HAP-1 (cell line): ENCODE results near the gene PRC1.
A peak's percentile ranks its signal among the peaks of the same experiment; 100 is the strongest.

Experiments used
- DNase-seq, 2 experiments: peaks; one replicate each; pipeline ENCODE4 v3.0.0-alpha.2; 2016 to 2020; ENCODE audit warnings: low spot score in 2 of 2
- H3K27me3 ChIP-seq: fragments of 250-450 bp; sonication (Bioruptor Pico); 2 replicates; pipeline ENCODE4 v1.5.1; 2020; ENCODE audit warnings: low read depth, mild to moderate bottlenecking, moderate library complexity
- H3K36me3 ChIP-seq: fragments of 250-450 bp; sonication (Bioruptor Pico); replicated peaks from 2 replicates; pipeline ENCODE4 v1.5.1; 2020; ENCODE audit warnings: mild to moderate bottlenecking
- H3K4me1 ChIP-seq: fragments of 250-450 bp; sonication (Bioruptor Pico); 2 replicates; pipeline ENCODE4 v1.5.1; 2020; ENCODE audit warnings: mild to moderate bottlenecking
- H3K4me3 ChIP-seq: fragments of 250-450 bp; sonication (Bioruptor Pico); 2 replicates; pipeline ENCODE4 v1.5.1; 2020; ENCODE audit warnings: mild to moderate bottlenecking, moderate library complexity
- H3K9me3 ChIP-seq: fragments of 250-450 bp; sonication (Bioruptor Pico); 2 replicates; pipeline ENCODE4 v1.5.1; 2020; ENCODE audit warnings: mild to moderate bottlenecking, moderate library complexity
- in situ Hi-C: fragments of 300-500 bp; cut with MboI; formaldehyde crosslinking; loops from 3 replicates; pipeline ENCODE4 v1.14.3; 2020; ENCODE audit warnings: low sequenced_read_pairs, inconsistent platforms, mixed read lengths

PRC1 gene

DNA sequence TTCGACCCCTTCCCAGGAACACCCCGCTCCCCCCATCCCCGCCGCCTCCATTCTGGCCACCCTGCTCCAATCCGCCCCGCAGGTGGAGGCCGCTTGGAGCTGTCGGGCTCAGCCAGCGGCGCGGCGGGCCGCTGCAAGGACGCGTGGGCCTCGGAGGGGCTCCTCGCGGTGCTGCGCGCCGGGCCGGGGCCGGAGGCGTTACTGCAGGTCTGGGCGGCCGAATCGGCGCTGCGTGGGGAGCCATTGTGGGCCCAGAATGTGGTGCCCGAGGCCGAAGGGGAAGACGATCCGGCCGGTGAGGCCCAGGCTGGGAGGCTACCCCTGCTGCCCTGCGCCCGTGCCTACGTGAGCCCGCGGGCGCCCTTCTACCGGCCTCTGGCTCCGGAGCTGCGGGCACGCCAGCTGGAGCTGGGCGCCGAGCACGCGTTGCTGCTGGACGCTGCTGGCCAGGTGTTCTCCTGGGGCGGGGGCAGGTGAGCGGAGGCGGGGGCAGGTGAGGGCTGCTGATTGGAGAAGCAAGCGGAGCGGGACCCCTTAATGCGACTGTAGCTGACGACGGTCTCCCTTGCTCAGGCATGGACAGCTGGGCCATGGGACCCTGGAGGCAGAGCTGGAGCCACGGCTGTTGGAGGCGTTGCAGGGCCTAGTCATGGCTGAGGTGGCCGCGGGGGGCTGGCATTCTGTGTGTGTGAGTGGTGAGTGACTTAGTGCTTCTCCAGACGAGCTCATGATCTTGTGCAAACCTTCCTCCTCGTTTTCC is 37.1 kb downstream of the PRC1 start:
- Histone ChIP-seq H3K4me3 (no peak overlapping the region), H3K9me3 (no peaks in the 10 kb centered on the region), H3K36me3 (peaks cover 57% of the 10 kb centered on the region), H3K4me1 (peaks cover 10% of the 10 kb centered on the region), H3K27me3 (no peaks in the 10 kb centered on the region)
- in situ Hi-C loops, result loop anchor here (5.0 to 25.0 kb wide), 2 partner anchors 35 to 1345 kb away; partner anchors contain the start of gene PRC1
- no peak for DNase-seq

DNA sequence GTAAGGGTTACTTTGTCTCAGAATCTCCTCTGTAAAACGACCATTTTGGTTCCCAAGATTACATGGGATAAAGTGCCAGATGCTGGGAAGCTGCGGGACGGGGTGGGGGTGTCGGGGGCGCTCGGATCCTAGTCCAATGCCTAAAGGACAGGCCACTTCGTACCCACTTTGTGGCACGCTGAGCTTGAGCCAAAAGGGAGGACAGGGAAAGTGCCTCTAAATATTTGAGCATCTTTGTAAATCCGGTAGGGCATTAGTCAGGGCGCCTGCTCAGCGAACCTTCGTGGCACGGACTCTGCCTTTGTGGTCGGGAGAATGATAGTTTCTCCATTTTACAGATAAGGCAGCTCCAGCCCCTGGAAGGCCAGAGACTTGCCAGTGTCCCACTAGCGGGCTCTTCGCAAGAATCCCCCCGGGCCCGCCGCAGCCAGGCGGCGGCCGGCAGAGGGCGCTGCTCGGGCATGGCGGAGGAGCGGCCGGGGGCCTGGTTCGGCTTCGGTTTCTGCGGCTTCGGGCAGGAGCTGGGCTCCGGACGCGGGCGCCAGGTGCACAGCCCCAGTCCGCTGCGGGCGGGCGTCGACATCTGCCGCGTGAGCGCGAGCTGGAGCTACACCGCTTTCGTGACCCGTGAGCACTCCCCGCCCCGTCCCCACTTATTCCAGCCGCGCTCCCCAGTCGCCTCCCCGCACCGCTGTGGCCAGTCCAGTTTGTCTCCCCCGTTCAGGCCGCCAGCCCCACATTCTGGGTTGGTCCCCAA is 37.9 kb downstream of the PRC1 start:
- Histone ChIP-seq H3K4me1 (peaks cover 10% of the 10 kb centered on the region), H3K27me3 (no peaks in the 10 kb centered on the region), H3K9me3 (no peaks in the 10 kb centered on the region), H3K4me3 (peak overlapping the region; percentile 56), H3K36me3 (peaks cover 50% of the 10 kb centered on the region)
- no peak for DNase-seq
- in situ Hi-C loops, result loop anchor here (5.0 to 25.0 kb wide), 2 partner anchors 36 to 1344 kb away; partner anchors contain the start of gene PRC1

GRCh38 chr15:90955624-90956273 is 38.6 kb downstream of the PRC1 start:
- H3K9me3 ChIP-seq, result no peaks in the 10 kb centered on the region
- H3K27me3 ChIP-seq, result no peaks in the 10 kb centered on the region
- peaks cover 10% of the 10 kb centered on the region for H3K4me1 ChIP-seq
- peaks cover 50% of the 10 kb centered on the region for H3K36me3 ChIP-seq
- in situ Hi-C loops, result loop anchor here (5.0 to 25.0 kb wide), 2 partner anchors 37 to 1343 kb away; partner anchors contain the start of gene PRC1
- peak overlapping the region; percentile 56 for H3K4me3 ChIP-seq
- peak in 1 of 2 experiments; percentile 43 for DNase-seq

GRCh38 chr15:90954712-90955623 is 39.4 kb downstream of the PRC1 start, which contains the start of gene RCCD1:
RCCD1 (plus strand) TSS chr15:90954884; CDS start chr15:90956735, 1,851 bp downstream.
- in situ Hi-C loops, result loop anchor here (5.0 to 25.0 kb wide), 2 partner anchors 37 to 1343 kb away; partner anchors contain the start of gene PRC1
- DNase-seq, result peak; percentile 94 to 97
- H3K9me3 ChIP-seq, result no peaks in the 10 kb centered on the region
- peaks cover 48% of the 10 kb centered on the region for H3K36me3 ChIP-seq
- peaks cover 10% of the 10 kb centered on the region for H3K4me1 ChIP-seq
- H3K4me3 ChIP-seq, result peak within 1 kb of the TSS; percentile 56
- H3K27me3 ChIP-seq, result no peaks in the 10 kb centered on the region

DNA sequence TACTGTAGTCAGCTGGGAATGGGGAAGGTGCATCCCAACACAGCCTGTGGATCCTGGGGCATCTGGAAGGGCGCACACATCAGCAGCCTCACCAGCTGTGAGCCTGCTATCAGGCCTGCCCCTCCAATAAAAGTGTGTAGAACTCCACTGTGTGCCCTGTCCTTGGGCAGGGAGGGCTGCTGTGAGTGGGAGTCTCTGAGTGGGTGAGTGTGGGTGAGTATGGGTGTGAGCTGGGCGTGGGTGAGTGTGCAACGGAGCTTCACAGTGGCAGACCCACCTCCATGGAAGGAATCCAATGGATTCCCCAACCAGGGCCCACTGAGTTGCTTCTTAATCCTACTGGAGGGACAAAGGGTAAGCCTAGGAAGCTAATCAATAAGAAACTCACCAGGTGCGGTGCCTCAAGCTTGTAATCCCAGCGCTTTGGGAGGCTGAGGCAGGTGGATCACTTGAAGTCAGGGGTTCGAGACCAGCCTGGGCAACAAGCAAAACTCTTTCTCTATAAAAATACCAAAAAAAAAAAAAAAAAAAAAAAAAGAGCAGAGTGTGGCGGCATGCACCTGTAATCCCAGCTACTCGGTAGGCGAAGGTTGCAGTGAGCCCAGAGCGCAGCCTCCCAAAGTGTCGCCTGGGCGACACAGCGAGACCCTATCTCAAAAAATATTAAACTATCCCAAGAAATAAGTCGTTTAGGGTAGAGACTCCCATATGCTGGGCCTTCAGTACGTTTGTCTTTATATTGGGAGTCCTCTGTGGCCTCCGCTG is 40.2 kb downstream of the PRC1 start:
- no peaks in the 10 kb centered on the region for H3K27me3 ChIP-seq
- DNase-seq, result no peak
- H3K9me3 ChIP-seq, result no peaks in the 10 kb centered on the region
- peaks cover 48% of the 10 kb centered on the region for H3K36me3 ChIP-seq
- in situ Hi-C loops, result loop anchor here (25.0 kb wide), 1 partner anchor 1342 kb away; no protein-coding TSS in a partner anchor
- H3K4me3 ChIP-seq, result peak overlapping the region; percentile 56
- H3K4me1 ChIP-seq, result peaks cover 10% of the 10 kb centered on the region

DNA sequence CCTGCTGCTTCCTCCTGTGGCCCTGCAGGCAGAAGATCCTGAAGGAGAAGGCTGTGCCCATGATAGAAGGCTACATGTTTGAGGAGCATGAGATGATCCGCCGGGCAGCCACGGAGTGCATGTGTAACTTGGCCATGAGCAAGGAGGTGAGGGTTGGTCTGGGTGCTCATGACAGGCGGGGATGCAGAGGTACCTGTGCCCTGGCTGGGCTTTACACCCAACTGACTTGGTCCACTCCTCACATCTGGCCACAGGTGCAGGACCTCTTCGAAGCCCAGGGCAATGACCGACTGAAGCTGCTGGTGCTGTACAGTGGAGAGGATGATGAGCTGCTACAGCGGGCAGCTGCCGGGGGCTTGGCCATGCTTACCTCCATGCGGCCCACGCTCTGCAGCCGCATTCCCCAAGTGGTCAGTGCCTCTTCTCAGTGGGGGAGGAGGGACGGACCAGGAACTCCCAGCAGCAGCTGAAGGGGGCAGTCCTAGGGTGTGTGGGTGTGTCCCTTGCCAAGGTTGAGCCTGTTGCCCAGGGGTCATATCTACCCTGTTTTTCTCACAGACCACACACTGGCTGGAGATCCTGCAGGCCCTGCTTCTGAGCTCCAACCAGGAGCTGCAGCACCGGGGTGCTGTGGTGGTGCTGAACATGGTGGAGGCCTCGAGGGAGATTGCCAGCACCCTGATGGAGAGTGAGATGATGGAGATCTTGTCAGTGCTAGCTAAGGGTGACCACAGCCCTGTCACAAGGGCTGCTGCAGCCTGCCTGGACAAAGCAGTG is 41.2 kb downstream of the PRC1 start:
- peaks cover 53% of the 10 kb centered on the region for H3K36me3 ChIP-seq
- in situ Hi-C loops, result loop anchor here (25.0 kb wide), 1 partner anchor 1341 kb away; no protein-coding TSS in a partner anchor

GRCh38 chr15:90950676-90951075 is 43.7 kb downstream of the PRC1 start:
- peaks cover 2% of the 10 kb centered on the region for H3K4me1 ChIP-seq
- no peak for DNase-seq
- no peaks in the 10 kb centered on the region for H3K27me3 ChIP-seq
- H3K9me3 ChIP-seq, result no peaks in the 10 kb centered on the region
- no peak overlapping the region for H3K4me3 ChIP-seq
- H3K36me3 ChIP-seq, result peaks cover 57% of the 10 kb centered on the region
- in situ Hi-C loops, result loop anchor here (25.0 kb wide), 1 partner anchor 1338 kb away; no protein-coding TSS in a partner anchor

More for the DNA sequence above, 41.2 kb downstream of the PRC1 start:
- peaks cover 10% of the 10 kb centered on the region for H3K4me1 ChIP-seq
- H3K4me3 ChIP-seq, result no peak overlapping the region
- no peak for DNase-seq
- H3K27me3 ChIP-seq, result no peaks in the 10 kb centered on the region
- no peaks in the 10 kb centered on the region for H3K9me3 ChIP-seq

DNA sequence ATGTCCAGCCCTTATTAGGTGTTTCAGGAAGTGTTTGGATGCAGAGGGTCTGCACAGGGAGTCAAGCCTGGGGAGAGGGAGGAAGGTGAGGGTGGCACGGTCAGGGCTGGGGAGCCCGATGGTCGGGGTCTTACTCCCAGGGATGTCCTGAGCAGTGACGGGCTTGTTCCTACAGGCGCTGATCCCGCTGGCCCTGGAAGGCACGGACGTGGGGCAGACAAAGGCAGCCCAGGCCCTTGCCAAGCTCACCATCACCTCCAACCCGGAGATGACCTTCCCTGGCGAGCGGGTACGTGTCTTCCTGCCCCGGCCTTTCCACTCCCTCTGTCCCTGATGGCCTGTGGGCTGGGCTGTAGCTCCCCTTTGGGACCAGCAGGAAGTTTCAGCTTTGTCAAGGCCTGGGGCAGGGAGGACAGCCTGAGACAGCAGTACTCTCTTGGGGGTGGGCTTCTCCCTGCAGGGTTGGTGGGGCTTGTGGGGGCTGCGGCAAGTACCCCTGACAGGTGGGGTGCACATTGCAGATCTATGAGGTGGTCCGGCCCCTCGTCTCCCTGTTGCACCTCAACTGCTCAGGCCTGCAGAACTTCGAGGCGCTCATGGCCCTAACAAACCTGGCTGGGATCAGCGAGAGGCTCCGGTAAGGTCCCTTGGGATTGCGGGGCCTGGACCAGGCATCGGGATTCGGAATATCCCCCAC is 44.2 kb downstream of the PRC1 start:
- peaks cover 62% of the 10 kb centered on the region for H3K36me3 ChIP-seq
- no peak for DNase-seq
- H3K4me3 ChIP-seq, result no peak overlapping the region
- no peaks in the 10 kb centered on the region for H3K9me3 ChIP-seq
- no peaks in the 10 kb centered on the region for H3K27me3 ChIP-seq
- in situ Hi-C loops, result loop anchor here (25.0 kb wide), 1 partner anchor 1338 kb away; no protein-coding TSS in a partner anchor
- H3K4me1 ChIP-seq, result peaks cover 2% of the 10 kb centered on the region; the same call in 1 of the 2 replicates

- no peaks in the 10 kb centered on the region for H3K9me3 ChIP-seq
- no peaks in the 10 kb centered on the region for H3K27me3 ChIP-seq
- peaks cover 67% of the 10 kb centered on the region for H3K36me3 ChIP-seq
- in situ Hi-C loops, result no loop called here
- no peak overlapping the region for H3K4me3 ChIP-seq
- H3K4me1 ChIP-seq, result no peaks in the 10 kb centered on the region
- no peak for DNase-seq
Measured at GRCh38 chr15:90948506-90948905, 45.8 kb downstream of the PRC1 start.

- in situ Hi-C loops, result no loop called here
- H3K36me3 ChIP-seq, result peaks cover 64% of the 10 kb centered on the region
Measured at GRCh38 chr15:90947577-90948357, 46.6 kb downstream of the PRC1 start.

More at GRCh38 chr15:90947577-90948357, 46.6 kb downstream of the PRC1 start:
- DNase-seq, result no peak
- no peak overlapping the region for H3K4me3 ChIP-seq
- no peaks in the 10 kb centered on the region for H3K4me1 ChIP-seq
- H3K27me3 ChIP-seq, result no peaks in the 10 kb centered on the region
- H3K9me3 ChIP-seq, result no peaks in the 10 kb centered on the region
